Stomach (tissue), 9 donors: ENCODE results near the gene RAC3. TPM values are rescaled to one million over a fixed set of nuclear protein-coding genes. Genes with fewer than 3 reads are reported as not detected.
A peak's percentile ranks its signal among the peaks of the same experiment; 100 is the strongest.
"Not testable (repeated sequence)": the region's sequence is repeated elsewhere in the genome, so short reads cannot be mapped to it uniquely, and the experiment has no call there.

Experiments
- DNase-seq, 2 donors: peaks; one replicate each; pipeline versions ENCODE4 v3.0.0 to v3.0.0-alpha.2; 2013 to 2019
- H3K27ac ChIP-seq, 5 donors: fragments of 200-600 bp in 4 of 5; sonication (generic) in 4 of 5; one replicate each; pipeline ENCODE4 v1.5.1; 2013 to 2019; ENCODE audit warnings: mild to moderate bottlenecking in 1 of 5, moderate library complexity in 1 of 5
- H3K27me3 ChIP-seq, 3 donors: fragments of 200-600 bp; sonication (generic); one replicate each; pipeline ENCODE4 v1.5.1; 2017 to 2019; ENCODE audit warnings: mixed run types in 1 of 3
- H3K36me3 ChIP-seq, 4 donors: fragments of 200-600 bp; sonication (generic); 1 replicate in 3 of 4; 2 replicates in 1 of 4; pipeline ENCODE4 v1.5.1; 2016 to 2019
- H3K4me1 ChIP-seq, 4 donors: fragments of 200-600 bp; sonication (generic); one replicate each; pipeline ENCODE4 v1.5.1; 2016 to 2019
- H3K4me3 ChIP-seq, 4 donors: fragments of 200-600 bp; sonication (generic) in 3 of 4; one replicate each; pipeline ENCODE4 v1.5.1; 2016 to 2019; ENCODE audit warnings: mild to moderate bottlenecking in 1 of 4
- H3K9me3 ChIP-seq, 4 donors: fragments of 200-600 bp; sonication (generic); one replicate each; pipeline ENCODE4 v1.5.1; 2016 to 2019
- CTCF ChIP-seq, 7 experiments: fragments of 450-650 bp in 4 of 7; fragments of 200-600 bp in 3 of 7; sonication (generic) in 3 of 7; IDR thresholded peaks; one replicate each; pipeline ENCODE4 v1.5.1; 2016 to 2019; ENCODE audit warnings: antibody characterized with exemption in 7 of 7, control low read depth in 2 of 7, mild to moderate bottlenecking in 1 of 7
- EP300 ChIP-seq: sonication (generic); formaldehyde crosslinking; IDR thresholded peaks from one replicate; pipeline ENCODE4 v1.6.1; 2017; ENCODE audit warnings: antibody characterized with exemption
- POLR2A ChIP-seq, 4 donors: fragments of 450-650 bp; IDR thresholded peaks; one replicate each; pipeline ENCODE4 v1.6.1; 2016; ENCODE audit warnings: antibody characterized with exemption in 4 of 4, control low read depth in 2 of 4, mild to moderate bottlenecking in 1 of 4, moderate library complexity in 1 of 4
- POLR2AphosphoS5 ChIP-seq, 3 donors: sonication (generic); formaldehyde crosslinking; IDR thresholded peaks; one replicate each; pipeline ENCODE4 v1.6.1; 2016; ENCODE audit warnings: antibody characterized with exemption in 3 of 3
- WGBS, 5 donors: extraction: QIAGEN DNeasy Blood & Tissue Kit in 3 of 5; methylation state at CpG; one replicate each; pipeline versions ENCODE4 v1.1.5 to v1.1.7; 2013 to 2018; 5-methylcytosine and 5-hydroxymethylcytosine counted together
- intact Hi-C: fragments of 100-400 bp; cut with DNase I; formaldehyde crosslinking; loops from one replicate; pipeline ENCODE4 v1.15.1; 2023; ENCODE audit warnings: low total_unique reads
- polyA plus RNA-seq, 3 donors: library from polyadenylated mRNA; stranded (reverse); fragments of 200-250 nt; gene quantifications; one replicate each; pipeline ENCODE4 v1.2.3, GENCODE V29; 2013
- total RNA-seq, 5 donors: library from RNA; depleted of rRNA; stranded (reverse); fragments of >200 nt; gene quantifications; one replicate each; pipeline versions ENCODE4 v1.1.0 to v1.2.3, GENCODE V29; 2014 to 2016
- donor health status: healthy with polysubstance abuse.
- donor health status: Bipolar disorder and iron deficiency.
- donor health status: healthy.

RAC3 gene
- total and polyA plus RNA-seq, 8 donors, result 1.2 to 24.8 (median 11.6) TPM; not detected in 1

- peaks cover 0 to 8% (median 4%) of the 10 kb centered on the region in 3 donors for H3K27me3 ChIP-seq
- H3K36me3 ChIP-seq, result peaks cover 0 to 15% (median 6%) of the 10 kb centered on the region in 4 donors
- peaks cover 16 to 52% (median 42%) of the 10 kb centered on the region in 4 donors for H3K4me1 ChIP-seq
- TF ChIP-seq POLR2A (IDR thresholded peaks at IDR 0.05) (peak in 2 of 4 donors; percentile 50 to 81), EP300 (no peak), CTCF (IDR thresholded peaks at IDR 0.05) (peak in 5 of 7 experiments; percentile 46 to 85 (median 74)), POLR2AphosphoS5 (IDR thresholded peaks at IDR 0.05) (peak; percentile 83 to 99 (median 99))
- intact Hi-C loops, result no loop called here
- peak within 1 kb of the TSS; percentile 91 to 97 (median 96) for H3K27ac ChIP-seq
- WGBS, 5 donors, result 0 to 1% (median 0%) methylated on average over 24 to 92 of the region's 92 CpGs
- H3K4me3 ChIP-seq, result peak within 1 kb of the TSS; percentile 67 to 87 (median 70)
- no peaks in the 10 kb centered on the region for H3K9me3 ChIP-seq
- DNase-seq, result peak; percentile 98 to 99
Observed at GRCh38 chr17:82037092-82037888, 5.8 kb downstream of the RAC3 start, which contains the start of gene DCXR. DCXR (minus strand) TSS chr17:82037697; CDS start chr17:82037682, 15 bp downstream.

- WGBS, 5 donors, result 7 to 10% (median 8%) methylated on average over 10 of the region's 10 CpGs
- no peak for TF ChIP-seq POLR2AphosphoS5 (IDR thresholded peaks at IDR 0.05)
- no peak for DNase-seq
- H3K4me3 ChIP-seq, result peak overlapping the region; percentile 67 to 87 (median 70)
- H3K27me3 ChIP-seq, result peaks cover 0 to 3% (median 0%) of the 10 kb centered on the region in 3 donors
- intact Hi-C loops, result no loop called here
- H3K36me3 ChIP-seq, result peaks cover 0 to 15% (median 6%) of the 10 kb centered on the region in 4 donors
- peak overlapping the region; percentile 91 to 97 (median 96) for H3K27ac ChIP-seq
- H3K4me1 ChIP-seq, result peaks cover 16 to 47% (median 38%) of the 10 kb centered on the region in 4 donors
- H3K9me3 ChIP-seq, result no peaks in the 10 kb centered on the region
Observed at GRCh38 chr17:82037889-82038195, 6.4 kb downstream of the RAC3 start.

- H3K4me1 ChIP-seq, result peaks cover 16 to 47% (median 38%) of the 10 kb centered on the region in 4 donors
- 73 to 90% (median 85%) methylated on average over 16 of the region's 16 CpGs for WGBS, 5 donors
- H3K27me3 ChIP-seq, H3K4me3 ChIP-seq, H3K9me3 ChIP-seq, intact Hi-C loops, DNase-seq: not testable (repeated sequence)
- H3K27ac ChIP-seq, result peak overlapping the region in 3 of 5 donors; percentile 29 to 58 (median 39)
- H3K36me3 ChIP-seq, result peaks cover 0 to 15% (median 6%) of the 10 kb centered on the region in 4 donors
Observed at GRCh38 chr17:82038796-82039409, 7.4 kb downstream of the RAC3 start.

GRCh38 chr17:82039695-82040299 lies 8.3 kb downstream of the RAC3 start:
- intact Hi-C loops, result no loop called here
- peak overlapping the region in 4 of 5 donors; percentile 29 to 58 (median 34) for H3K27ac ChIP-seq
- WGBS, 5 donors, result 32 to 73% (median 53%) methylated on average over 6 to 8 of the region's 8 CpGs

More at GRCh38 chr17:82039695-82040299, 8.3 kb downstream of the RAC3 start:
- TF ChIP-seq POLR2AphosphoS5 (IDR thresholded peaks at IDR 0.05), result no peak
- TF ChIP-seq CTCF (IDR thresholded peaks at IDR 0.05), result no peak
- TF ChIP-seq EP300, result no peak
- no peak for TF ChIP-seq POLR2A (IDR thresholded peaks at IDR 0.05)
- Histone ChIP-seq H3K4me3 (no peak overlapping the region), H3K36me3 (peaks cover 0 to 12% (median 6%) of the 10 kb centered on the region in 4 donors), H3K4me1 (peaks cover 16 to 39% (median 35%) of the 10 kb centered on the region in 4 donors), H3K9me3 (no peaks in the 10 kb centered on the region), H3K27me3 (no peaks in the 10 kb centered on the region)
- peak in 1 of 2 donors; percentile 77 for DNase-seq
